GM19351 (cell line): ENCODE results near the gene CCND1.
"Not testable (repeated sequence)": the region's sequence is repeated elsewhere in the genome, so short reads cannot be mapped to it uniquely, and the experiment has no call there.

Experiments
- ATAC-seq: cut with Tn5 transposase; IDR thresholded peaks from one replicate; pipeline ENCODE4 v1.9.1; 2021; ENCODE audit warnings: mild to moderate bottlenecking, moderate library complexity; ENCODE audit not compliant: unreplicated experiment

CCND1 gene

DNA sequence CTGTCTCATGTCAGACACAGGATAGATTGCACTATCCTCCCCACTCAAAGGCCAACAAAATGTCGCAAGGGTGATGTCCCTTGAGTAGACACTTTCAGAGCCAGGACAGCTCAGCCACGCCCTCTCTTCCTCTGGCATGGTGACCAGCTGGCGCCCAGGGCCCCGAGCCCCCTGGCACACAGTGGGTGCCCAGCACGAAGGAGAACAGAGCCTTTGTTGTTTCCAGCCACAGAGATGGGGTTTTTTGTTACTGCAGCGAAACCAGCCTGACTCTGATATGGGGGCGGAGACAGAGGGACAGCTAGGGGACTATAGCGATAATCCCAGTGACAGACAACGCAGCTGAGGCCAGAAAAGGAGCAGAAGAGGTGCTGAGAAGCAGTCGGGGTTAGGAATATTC, 23.3 kb upstream of the CCND1 start:
- ATAC-seq, result no peak

DNA sequence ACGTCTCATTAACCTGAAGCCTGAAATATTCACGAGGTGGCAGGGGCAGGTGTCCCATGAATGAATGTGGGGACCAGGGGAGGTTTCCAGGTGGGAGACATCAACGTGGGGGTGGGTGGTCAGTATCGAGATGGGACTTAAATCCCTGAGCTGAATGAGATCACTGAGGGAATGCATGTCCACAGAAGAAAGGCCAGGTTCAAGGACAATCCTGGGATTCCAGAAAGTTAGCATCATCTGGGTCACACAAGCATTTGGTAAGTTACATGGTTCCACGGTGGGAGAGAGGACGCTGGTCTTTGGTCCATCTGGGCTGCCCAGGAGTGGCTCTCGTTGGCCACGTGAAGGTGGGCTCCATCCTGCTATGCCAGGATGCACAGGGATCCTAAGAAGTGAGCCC, 22.7 kb upstream of the CCND1 start:
- no peak for ATAC-seq

DNA sequence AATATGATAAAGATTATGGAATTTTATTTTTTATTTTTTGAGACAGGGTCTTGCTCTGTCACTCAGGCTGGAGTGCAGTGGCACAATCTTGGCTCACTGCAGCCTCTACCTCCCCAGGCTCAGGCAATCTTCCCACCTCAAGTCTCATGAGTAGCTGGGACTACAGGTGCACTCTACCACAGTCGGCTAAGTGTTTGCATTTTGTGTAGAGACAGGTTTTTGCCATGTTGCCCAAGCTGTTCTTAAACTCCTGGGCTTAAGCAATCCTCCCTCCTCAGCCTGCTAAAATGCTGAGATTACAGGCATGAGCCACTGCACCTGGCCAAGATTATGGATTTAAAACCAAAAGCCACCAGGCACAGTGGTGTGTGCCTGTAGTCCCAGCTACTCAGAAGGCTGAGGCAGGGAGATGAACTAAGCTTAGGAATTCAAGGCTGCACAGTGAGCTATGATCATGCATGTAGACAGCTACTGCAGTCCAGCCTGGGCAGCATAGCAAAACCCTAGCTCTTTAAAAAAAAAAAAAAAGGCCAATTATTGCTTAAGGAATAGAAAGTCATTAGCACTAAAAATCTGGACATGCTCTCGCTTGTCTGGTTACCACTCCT, 20.2 kb upstream of the CCND1 start:
- no peak for ATAC-seq

DNA sequence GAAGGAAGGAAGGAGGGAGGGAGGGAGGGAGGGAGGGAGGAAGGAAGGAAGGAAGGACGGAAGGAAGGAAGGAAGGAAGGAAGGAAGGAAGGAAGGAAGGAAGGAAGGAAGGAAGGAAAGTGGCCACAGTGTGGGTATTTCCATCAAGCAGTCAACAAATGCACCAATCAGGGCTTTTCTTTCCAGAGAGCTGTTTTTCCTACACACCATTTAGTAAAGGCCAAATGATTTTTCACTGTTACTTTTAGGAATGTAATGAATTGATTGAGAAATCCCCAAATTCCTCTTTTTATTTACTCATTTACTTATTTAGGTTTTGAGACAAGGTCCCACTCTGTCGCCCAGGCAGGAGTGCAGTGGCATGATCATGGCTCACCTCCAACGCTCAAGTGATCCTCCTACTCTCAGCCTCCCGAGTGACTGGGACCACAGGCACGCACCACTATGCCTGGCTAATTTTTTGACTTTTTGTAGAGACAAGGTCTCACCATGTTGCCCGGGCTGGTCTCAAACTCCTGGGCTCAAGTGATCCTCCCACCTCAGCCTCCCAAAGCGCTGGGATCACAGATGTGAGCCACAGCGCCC, 18.8 kb upstream of the CCND1 start:
- ATAC-seq, result not testable (repeated sequence)

DNA sequence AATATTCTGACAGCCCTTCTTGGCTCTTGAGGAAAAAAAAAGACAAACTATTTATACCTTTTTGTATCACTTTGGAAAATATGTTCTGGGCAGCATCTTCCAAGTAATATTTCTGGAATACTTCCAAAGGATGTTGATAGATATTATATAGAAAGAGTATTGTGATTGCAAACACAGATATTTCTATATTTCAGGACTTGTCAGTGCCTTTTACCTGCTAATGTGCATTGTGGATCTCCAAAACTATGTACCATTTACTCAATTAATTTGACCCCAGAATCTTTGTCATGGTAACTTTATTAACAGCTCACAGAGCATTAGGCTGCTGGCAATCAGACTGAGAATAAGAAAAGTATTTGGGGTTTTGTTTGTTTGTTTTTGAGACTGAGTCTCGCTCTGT, 16.7 kb upstream of the CCND1 start:
- ATAC-seq, result no peak

DNA sequence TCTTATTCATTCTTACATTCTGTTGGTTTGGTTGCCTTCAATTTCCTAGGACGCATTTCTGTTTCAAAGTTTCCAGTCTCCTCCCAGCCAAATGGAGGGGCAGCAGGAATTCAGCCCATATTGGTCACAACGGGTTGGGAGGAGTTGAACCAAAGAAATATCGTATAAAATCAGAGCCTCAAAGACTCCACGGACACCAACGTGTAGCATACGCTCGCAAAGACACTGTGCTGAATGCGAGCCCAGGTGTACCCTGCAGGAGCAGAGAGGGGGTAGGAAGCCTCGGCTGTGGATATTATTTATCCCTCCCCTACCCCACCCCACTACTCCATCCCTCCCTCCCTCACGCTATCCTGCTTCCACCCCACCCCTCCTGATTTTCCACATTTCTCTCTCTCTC, 15.5 kb upstream of the CCND1 start:
- no peak for ATAC-seq

DNA sequence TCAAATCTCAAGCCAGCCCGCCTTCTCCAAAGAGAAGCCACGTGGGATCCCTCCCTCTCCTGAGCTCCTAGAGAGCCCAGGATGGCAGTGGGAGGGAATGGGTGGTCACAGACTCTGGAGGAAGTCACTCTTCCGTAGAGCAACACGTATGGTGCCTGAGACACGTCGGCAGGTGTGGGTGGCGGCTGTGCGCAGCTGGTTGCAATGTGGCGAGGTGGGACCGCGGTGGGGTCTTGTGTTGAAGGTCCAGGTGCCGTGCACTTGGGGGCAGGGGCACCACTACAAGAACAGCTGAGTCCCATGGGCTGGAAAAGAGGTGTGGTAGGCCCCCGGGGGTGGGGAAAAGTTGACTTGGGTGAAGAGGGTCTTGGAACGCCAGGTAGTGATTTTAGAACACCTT, 13.4 kb upstream of the CCND1 start:
- ATAC-seq, result no peak

DNA sequence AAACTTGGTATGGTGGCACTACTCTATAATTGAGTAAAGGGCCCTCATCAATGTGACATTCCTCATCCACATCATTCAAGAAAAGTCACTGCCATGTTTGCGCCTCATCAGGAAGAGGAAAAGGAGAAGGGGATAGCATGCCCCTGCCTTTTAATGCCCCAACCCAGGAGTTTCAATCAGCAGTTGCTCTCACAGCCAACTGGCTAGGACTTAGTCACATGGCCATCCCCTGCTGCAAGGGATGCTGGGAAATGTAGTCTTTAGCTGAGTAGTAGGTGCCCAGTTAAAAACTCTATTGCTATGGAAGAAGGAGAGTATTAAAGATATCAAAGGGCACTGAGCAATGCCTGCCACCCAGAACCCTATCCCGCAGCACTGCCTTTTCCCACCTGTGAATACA, 10.9 kb upstream of the CCND1 start:
- ATAC-seq, result no peak

DNA sequence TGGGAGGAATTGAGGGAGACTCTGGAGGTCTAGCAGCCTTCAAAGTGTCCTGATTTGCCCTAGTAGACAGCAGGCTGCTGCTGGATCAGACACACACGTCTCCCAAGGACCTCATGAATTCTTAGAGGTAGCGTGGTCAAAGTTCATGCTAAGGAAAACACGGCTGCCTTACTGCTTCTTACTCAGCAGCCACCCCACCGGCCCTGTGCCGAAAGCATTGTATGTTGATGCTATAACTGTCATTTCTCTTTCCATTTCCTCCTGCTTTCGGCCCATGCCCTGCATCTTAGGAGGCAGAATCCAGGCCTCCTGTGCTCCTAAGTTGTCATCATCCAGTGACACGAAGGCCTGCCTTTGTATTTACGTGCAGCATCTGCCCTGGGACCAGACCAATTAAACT, 10.5 kb upstream of the CCND1 start:
- no peak for ATAC-seq

DNA sequence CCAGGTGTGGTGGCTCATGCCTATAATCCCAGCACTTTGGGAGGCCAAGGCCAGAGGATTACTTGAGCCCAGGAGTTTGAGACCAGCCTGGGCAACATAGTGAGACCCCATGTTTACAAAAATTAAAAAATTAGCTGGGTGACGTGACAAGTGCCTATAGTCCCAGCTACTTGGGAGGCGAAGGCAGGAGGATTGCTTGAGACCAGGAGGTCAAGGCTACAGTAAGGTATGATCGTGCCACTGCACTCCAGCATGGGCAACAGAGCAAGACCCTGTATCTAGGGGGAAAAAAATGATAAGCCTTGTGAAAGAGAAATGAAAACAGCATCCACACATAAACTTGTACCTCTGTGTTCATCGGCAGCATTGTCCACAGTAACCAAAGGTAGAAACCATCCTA, 8.1 kb upstream of the CCND1 start:
- ATAC-seq, result no peak

DNA sequence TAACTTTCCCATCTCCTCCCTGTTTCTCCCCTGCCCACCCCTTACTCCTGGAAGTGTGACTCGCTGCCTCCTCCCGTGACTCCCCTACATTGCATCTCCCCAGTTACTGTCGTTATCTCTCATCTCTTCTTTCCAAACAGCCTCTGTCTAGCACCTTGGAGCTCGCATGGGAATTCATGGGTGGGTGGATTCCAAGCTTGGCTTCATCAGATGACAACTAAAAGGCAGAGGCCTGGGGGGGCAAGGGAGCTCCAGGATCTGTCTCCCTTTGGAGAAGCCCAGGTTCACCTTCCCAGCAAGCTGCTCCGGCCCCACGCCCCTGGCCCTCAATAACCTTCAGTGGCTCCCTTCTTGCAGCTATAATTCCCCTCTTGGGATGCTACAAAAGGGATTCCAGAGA, 6.9 kb upstream of the CCND1 start:
- ATAC-seq, result no peak

DNA sequence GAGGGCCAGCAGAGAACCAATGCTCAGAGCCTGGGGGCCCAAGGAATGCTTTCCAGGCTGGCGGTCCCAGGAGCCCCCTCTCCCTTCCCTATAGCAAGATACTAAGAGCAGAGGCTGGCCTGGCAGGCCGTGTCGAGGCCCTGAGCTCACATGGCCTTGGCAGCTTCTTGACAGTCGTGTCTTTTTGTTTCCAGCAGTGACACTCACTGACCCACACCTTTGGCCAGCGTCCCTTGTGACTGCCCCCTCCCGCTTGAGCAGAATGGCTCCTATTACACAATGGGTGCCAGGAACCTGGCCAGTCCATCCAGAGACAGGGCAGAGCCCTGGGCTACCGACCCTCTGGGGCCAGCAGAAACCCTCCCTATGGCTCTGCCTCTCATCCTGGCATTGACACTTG, 6.4 kb upstream of the CCND1 start:
- no peak for ATAC-seq

DNA sequence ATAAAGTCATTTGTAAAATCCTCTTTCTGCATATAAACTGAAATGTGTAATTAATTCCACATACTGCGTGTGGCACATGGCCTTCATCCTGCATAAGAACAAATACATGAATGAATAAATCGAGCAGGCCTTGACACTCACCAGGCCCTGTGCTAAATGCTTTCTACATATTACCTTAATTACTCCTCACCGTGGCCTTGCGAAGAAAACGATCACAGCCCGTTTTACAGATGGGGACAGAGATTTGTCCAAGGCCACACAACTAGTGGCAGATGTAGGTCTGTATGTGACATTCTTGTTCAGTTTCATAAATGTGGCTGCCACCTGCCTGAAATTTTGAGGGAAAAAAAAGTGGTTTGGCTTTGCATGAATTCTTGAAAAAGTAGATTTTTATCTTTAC, 5.8 kb upstream of the CCND1 start:
- ATAC-seq, result no peak

DNA sequence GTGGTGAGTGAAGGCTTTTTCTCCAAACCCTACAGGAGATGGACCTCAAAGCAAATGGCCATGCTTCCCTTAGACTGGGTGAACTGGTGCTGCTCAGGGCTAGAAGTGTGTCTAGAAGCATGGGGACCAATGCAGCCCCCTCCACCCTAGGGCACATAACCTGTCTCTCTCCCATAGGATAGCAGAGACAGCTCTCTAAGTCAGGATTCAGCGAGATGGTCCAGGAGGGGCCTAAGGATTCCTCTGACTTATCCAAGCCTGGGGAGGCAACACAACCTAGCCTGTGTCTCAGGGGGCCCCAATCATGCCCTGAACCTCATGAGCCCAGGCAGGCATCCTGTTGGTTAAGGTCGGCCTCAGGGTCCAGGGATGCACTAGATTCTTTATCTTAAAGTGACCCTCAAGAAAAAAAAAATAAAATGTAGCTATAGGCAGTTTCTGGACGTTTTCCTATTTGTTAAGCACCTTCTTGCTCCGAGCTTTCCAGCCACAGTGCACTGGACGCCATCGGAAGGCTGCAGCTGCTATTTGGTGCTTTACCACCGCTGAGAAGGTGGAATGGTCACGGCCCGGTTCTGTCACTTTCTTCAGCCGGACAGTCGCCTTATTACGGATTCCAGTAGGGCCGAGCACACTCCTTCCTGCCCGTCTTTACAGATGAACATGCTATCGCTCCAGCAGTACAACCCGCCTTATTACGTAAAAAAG, 5.0 kb upstream of the CCND1 start:
- ATAC-seq, result no peak

DNA sequence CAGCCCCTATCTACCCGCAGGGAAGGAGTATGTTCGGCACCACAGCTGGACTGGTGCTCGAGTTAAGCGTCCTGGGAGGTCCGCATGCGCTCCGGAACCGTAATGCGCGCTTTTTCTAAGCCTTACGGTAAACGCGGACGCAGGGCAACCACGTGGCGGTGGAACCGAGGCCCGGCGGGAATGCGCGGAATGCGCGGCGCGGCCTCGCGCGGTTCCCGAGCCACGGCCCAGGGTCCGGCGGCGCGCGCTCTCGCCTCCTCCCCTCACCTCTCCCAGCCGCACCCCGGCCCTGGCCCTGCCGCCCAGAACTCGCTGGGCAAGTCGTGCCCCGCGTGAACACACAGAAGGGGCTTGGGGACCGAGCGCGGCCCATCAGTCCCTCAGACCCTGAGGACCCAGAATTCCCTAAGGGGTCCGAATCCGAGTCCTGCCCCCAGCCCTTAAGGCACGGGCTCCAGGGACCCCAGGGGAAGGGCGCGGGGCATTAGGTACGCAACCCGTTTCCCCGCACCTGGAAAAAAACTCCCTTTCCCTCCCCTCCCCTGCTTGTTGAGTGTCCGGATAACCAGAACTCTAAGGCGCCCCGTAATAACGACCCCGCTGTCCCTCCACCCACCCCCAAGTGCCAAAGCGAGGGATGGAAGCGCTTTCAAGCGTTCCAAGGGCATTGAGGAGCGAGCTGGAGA, 4.3 kb upstream of the CCND1 start:
- ATAC-seq, result no peak

DNA sequence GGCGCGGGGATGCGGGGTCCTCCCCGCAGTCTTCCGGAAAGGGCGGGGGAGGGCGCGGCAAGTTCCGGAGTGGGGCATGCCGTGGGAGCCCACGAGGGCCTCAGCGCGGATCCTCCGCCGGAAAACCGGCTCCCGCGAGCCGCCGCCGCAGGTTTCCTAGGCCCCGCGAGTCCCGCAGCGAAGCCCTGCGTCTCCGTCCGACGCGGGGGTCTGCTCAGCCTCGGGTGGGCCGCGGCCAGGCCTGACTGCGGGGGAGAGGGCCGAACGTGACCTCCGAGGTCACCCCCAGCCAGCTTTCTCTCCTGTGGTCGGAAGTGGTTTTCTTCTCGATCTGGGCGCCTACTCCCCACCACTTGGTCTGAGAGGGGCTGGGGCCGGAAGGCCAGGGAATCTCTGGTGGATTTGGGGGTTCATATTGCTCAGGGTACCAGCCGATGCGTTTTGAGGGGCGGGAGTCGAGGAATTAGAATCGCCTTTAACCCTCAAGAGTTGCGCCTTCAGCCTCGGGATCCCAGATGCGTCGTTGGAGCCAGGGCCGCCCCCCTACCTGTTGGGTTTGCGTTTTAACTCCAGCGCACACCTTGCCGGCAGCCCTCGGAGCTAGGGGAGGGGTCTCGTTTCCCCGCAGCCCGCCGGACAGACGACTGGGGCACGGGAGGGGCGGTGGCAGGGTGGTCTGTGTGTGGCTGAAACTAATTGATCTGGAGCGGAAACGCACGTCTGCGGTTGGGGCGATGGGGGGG, 3.6 kb upstream of the CCND1 start:
- no peak for ATAC-seq

DNA sequence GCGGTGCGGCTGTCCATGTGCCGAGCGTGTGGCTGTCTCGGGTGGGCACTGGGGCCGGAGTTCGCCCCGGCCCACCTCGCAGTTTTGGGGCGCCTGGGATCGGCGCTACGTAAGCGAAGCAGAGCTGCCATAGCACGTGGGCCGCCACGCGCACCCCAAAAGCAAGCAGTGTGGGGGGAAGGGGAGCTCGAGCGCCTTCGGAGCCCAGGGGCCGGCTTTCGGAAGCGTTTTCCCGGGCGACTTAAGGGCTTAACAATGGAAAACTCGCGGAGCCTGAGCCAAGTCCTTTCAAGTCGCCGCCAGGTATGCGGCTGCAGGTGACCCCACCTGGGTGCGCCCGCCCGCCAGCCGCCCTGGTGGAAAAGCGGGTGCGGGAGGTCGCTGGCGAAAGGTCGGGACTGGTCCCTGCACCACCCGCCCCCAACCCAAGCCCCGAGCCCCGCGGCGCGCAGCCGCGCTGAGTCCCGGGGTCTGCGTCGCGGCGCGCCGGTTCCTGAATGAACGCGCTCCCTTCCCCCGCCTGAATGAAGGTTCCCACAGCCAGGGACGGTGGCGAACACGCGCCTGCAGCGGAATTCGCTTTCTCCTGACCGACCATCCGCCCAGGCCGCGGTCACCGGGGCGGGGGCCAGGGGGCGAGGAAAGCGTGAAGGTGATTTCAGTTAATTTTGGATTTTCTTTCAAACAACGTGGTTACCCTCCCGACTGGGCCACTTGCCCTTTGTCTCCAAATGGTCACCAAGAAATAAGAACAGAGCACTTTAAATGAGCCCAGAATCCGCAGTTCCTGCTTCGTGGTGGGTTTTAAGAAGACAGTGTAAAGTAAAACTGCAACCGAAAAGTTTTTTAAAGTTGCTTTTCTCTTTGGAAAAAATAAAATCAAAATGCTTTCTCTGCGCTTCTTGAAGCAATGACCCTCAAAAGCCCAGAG, 2.8 kb upstream of the CCND1 start:
- no peak for ATAC-seq

DNA sequence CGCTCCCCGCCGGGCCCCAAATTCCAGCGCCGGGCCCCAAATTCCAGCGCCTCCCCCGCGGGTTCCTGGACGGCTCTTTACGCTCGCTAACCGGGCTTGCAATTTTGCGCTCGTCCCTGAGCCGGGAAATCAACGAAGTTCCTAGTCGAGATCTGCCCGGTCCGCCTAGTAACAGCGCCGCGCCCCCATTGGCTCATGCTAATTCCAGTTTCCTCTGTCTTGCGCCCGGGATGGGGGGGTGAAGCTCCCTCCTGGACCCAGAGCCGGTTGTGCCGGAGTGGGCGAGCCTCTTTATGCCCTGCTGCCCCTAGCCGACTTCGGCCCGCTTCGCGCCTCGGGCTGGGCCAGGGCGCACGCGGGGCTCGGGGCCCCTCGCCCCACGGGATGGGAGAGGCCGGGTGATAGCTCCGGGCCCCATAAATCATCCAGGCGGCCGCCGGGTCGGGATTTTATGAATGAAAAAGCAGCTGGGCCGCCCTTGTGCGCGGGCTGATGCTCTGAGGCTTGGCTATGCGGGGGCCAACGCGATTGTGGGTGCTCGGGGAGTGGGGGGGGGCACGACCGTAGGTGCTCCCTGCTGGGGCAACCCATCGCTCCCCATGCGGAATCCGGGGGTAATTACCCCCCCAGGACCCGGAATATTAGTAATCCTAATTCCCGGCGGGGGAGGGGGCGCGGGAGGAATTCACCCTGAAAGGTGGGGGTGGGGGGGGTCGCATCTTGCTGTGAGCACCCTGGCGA, 1.8 kb upstream of the CCND1 start:
- ATAC-seq, result no peak

DNA sequence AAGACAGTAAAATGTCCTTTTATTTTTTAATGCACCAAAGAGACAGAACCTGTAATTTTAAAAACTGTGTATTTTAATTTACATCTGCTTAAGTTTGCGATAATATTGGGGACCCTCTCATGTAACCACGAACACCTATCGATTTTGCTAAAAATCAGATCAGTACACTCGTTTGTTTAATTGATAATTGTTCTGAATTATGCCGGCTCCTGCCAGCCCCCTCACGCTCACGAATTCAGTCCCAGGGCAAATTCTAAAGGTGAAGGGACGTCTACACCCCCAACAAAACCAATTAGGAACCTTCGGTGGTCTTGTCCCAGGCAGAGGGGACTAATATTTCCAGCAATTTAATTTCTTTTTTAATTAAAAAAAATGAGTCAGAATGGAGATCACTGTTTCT, 1.1 kb upstream of the CCND1 start:
- no peak for ATAC-seq
